HTERT RPE-1 (cell line): ENCODE measurements around the gene SENP6.

Experiments used
- in situ Hi-C: fragments of 300-500 bp; cut with MboI; formaldehyde crosslinking; loops from 4 replicates; pipeline ENCODE4 v1.14.3; 2020; ENCODE audit warnings: low sequenced_read_pairs

Gene SENP6

DNA sequence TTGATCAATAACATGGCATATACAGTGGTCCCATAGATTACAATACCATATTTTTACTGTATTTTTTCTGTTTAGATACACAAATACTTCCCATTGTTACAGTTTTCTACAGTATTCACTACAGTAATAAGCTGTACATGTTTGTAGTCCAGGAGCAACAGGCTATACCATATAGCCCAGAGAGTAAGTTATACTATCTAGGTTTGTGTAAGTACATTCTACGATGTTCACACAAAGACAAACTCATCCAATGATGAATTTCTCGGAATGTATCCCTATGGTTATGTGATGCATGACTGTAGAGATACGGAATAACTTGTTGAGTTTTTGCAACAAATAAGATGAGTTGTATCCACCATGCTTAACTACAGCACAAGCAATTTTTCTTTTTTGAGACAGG lies 143.7 kb downstream of the SENP6 start:
- in situ Hi-C loops, result no loop called here

DNA sequence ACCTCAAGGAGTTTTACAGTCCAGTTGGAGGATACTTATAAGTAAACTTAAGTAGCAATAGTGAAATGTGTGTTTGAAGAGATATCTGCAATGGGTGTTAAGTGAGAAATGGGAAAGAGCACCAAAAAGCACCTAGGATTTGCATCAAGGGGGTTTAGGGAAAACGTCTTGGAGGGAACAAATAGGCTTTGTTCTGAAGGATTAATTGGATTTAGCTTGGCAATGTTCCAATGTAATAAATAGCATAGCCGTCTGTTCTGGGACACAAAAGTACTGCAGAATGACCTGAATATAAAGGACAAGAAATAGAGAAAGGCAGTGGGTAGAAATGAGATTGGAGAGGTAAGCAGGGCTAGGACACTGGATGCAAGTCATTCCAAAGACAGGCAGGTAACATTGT lies 144.5 kb downstream of the SENP6 start:
- in situ Hi-C loops, result no loop called here

DNA sequence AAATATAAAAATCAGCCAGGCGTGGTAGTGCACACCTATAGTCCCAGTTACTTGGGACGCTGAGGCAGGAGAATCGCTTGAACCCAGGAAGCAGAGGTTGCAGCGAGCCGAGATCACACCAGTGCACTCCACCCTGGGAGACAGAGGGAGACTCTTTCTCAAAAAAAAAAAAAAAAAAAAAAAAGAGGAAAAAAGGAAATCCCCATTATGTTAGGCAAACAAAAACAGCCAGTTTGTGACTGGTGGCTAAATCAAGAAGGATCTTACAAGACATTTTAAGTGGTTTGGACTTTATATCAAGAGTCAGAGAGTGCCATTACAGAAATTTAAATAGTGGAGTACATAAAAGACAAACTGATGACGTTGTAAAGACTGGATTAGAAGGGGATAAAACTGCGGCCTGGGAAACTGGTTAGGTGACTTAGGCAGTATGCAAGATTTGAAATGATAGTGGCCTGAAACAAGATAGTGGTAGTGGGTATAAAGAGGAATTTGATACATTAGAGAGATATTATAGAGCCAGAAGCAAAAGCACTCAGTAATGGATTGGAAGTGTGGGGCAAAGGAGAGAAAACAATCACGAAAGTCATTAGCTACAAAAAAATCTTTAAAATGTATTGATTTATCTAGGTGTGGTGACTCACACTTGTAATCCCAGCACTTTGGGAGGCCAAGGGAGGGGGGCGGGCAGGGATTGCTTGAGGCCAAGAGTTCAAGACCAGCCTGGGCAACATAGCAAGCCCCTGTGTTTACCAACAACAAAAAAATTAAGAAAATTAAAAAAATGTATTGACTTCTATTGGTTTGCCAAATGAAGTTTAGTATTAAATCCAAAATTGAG lies 145.7 kb downstream of the SENP6 start:
- in situ Hi-C loops, result no loop called here

DNA sequence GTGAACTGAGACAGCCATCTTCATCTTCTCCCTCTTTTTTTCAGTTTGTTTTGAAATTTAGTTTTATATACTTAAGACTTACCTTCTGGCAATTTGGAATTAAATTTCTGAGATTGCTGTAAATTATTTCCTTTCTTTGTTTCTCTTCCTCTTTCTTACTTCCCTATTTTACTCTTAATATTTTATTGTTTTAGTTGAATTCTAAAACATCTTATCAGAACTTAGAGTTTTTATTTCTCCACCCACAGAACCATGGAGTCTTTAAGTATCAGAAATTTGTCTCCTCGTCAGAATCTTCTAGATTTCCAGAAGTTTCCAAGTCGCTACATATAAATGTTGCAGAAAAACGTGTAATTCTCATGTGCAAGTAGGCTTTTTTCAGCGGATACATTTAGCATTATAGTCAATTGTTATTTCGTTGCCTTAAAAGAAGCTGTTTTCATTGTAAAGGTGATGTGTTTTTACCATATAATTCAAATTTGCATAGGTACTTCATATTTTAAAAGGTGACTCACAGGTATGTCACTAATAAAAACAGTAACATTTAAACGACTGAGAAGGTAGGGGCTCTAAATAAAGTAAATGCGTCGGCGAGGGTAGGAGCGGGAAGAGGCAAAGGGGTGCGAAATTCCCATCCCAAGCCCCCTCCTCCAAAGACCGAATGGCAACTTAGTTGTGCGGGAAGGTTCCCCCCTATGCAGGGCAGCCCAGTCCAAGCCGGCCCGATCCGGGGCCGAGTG lies 146.5 kb downstream of the SENP6 start:
- in situ Hi-C loops, result no loop called here

DNA sequence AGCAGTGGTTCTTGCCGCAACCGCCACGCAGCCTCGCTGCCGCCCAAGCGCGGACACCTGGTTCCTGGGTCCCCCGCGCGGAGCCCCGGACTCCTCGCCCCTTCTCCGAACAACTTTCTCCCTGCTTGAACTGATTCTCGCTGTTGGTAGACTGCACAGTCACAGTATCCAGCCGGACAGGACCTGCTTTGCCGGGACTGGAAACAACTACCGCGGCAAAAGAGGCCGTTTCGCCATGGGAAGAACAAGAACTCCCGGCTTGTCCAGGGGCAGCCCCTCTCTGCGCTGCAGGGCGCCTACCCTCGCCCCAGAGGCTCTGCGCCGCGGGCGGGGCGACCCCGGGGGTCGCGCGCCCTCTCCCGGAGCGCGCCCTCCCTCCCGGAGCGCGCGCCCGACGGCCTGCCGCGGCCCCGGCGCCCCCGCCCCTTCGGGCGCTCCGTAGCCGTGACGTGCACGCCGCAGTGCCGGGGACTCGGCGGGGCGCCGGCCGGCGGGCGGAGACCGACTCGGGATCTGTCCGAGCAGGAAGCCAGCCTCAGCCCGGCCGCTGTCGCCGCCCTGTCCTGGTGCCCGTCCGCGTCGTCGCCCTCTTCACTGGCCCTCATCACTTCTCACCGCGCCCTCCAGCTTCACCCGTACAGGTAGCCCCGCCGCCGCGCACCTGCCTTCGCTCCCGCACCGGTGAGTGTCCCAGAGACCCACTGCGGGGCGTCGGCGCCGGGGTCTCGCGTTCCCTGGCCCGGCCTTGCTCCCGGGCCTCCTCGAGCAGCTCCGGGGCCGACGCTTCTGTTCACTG lies 147.3 kb downstream of the SENP6 start, which contains the start of gene MYO6:
TSS of gene MYO6 (plus strand) at position 497 of the 796 bp plus-strand sequence. CDS start 68,309 bp downstream, outside the sequence.
- in situ Hi-C loops, result no loop called here

DNA sequence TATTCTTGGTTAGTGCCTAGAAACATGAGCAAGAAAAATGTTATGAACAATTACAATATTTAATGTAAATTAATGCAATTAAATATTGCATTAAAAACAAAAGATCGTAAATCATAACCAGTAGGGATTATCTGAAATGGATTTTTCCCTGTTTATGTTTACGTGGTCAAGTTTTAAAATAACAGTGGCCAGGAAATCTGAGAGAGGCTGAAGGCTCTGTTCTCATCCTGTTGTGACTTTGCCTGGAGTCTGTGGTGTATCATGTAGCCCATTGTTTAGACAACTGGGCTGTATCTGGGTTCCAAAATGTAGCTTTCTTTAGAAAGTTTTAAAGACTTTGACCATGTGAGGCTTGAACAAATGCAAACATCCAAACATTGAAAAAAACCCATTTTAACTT lies 149.8 kb downstream of the SENP6 start:
- in situ Hi-C loops, result no loop called here

DNA sequence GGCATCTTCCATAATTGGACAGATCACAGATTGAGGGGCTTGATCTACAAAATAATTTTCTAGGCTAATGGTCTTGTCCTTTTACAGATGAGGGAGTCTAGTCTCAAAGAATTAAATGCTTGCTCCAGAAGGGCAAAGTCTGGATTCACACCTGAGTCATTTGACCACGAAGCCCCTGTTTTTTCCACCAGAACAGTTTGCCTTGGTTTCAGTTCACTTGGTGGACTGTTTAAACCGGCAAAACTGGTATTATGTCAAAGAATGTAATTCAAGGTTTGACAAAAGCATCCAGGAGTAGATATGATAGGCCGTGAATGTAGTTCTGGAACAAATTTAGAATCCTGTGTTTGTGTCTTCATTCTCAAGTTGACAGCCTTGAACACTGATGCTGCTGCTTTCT lies 150.7 kb downstream of the SENP6 start:
- in situ Hi-C loops, result no loop called here

DNA sequence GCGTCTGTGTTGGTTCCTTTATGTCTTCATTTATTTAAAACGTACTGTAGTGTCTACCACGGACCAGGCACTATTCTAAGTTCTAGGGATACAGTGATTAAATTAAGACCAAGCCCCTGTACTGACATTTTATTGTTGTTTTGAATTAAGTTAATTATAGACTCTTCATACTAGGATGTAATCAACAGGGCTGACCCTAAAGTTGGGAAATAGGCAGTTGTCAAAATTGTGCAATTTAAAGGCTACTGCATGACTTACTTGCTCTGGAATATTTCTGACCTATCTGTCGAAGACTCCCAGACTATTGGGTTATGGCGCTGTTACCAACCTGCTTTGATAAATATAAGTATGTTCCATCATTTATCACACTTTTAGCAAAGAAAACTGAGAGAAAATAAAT lies 154.0 kb downstream of the SENP6 start:
- in situ Hi-C loops, result no loop called here

DNA sequence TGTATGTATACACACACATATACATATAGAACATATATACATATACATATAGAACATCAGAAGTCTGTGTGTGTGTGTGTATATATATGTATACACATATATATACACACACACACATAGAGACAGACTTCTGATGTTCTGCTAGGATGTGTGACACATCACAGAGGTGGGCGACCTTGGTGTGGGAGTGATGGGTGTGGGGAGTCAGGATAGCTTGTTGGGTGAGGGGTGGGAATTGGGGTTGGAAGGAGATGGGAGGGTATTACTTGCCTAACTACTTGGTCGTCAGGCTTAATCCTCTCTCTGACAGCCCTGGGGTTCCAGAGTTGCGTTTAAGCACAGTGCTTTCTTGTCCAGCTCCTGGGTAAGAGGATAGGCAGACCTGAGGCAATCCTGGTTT lies 155.6 kb downstream of the SENP6 start:
- in situ Hi-C loops, result no loop called here

DNA sequence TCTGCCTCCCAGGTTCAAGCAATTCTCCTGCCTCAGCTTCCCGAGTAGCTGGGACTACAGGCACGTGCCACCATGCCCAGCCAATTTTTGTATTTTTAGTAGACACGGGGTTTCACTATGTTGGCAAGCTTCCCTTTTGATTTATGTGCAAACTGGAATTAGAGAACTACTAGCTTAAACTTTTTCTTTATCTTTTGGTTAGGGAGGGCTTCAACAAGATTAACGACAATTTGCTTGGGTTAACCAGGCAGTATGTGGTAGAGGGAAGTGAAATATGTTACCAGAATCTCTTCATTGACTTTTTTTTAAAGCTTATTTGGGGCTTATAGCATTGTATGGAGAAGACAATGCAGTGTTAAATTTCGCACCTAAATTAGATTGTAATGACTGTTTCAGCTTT lies 156.4 kb downstream of the SENP6 start:
- in situ Hi-C loops, result no loop called here

DNA sequence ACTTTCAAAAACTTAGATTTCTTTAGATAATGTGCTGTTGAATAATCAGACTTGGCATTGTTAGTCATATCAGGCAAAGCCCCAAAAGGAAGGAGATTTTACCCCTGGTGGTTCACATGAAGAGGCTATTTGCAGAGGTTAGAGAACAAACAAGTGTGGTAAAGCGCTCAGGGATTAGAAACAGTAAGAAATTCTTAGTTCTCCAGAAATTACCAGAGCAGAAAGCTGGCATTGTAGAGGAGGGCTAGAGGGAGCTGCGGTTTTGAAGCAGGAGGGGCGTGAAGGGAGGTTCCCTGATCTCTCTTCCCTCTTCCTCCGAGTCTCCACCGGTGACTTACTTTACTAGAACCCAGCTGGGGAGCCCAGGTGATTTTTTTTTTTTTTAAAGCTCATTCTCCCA lies 157.5 kb downstream of the SENP6 start:
- in situ Hi-C loops, result no loop called here

DNA sequence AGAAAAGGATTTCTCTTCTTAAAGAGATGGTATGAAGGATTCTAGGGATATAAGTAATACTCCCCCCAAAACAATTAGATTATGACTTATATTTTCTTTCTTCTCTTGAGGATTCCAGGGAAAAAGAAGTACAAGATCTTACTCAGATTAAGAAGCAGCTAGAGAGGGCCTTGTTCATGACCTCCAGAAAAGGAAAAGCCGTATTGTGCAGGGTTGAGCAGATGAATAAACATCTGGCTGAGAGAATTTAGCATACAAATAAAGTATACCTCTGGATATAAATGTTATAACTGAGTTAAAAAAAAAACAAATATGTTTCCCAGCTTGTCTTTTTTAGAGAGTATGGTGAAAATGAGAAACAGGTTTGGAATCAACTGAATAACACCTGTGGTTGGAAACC lies 158.6 kb downstream of the SENP6 start:
- in situ Hi-C loops, result no loop called here

DNA sequence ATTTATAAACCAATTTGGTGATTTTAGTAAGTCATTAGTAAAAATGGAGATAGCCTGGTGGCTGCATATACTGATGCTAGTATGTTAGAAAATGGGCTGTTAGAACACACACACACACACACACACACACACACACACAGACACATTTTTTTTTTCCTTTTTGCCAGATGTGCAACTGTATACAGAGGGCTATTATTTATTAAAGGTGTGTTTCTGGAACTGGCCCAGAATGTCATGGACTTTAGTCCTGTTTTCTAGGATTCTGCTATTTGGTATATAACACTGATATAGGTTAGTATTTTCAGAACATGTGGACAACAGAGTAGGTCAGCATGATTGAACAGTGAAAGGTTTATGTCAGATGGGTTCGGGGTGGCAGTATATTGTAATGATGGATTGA lies 159.8 kb downstream of the SENP6 start:
- in situ Hi-C loops, result no loop called here

DNA sequence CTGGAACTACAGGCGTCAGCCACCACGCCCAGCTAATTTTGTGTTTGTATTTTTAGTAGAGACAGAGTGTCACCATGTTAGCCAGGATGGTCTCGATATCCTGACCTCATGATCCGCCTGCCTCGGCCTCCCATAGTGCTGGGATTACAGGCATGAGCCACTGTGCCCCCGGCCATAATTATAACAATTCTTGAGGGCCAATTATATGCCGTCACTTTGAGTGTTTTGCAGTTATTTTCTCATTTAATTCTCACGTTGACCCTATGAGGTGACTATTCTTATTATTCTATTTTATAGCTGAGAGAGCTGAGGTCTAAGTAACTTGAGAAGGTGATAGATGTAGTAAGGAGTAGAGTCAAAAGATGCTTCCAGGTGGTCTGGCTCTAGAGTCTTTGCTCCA lies 160.4 kb downstream of the SENP6 start:
- in situ Hi-C loops, result no loop called here

DNA sequence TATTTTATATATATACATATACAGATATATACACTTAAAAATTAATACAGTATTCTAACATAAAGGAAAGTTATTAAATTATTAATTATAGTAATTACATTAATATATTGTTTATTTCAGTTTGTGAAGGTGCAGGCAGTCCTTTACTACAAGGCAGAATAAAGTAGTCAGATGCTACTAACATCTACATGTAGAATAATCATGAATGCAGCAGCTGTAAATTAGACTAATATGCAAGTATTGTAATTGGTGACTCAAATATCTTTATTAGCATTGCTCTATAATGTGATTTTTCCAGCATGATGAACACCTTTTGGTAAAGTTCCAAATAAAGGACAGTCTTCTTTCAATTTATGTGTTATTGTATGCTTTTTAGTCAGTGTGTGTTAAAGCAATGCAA lies 164.7 kb downstream of the SENP6 start:
- in situ Hi-C loops, result no loop called here
